HCT116 (cell line): ENCODE results near the gene PHKG2.

Experiments used
- ATF3 ChIP-seq: IDR thresholded peaks from 2 replicates; pipeline ENCODE4 v1.6.1; 2012
- CTCF ChIP-seq, 3 experiments: fragments of 200-600 bp in 1 of 3; sonication (generic) in 1 of 3; IDR thresholded peaks in 2 of 3; conservative IDR thresholded peaks in 1 of 3; 2 replicates each; pipeline ENCODE4 v1.5.1; 2012 to 2017; ENCODE audit warnings: low read depth in 2 of 3, low read length in 2 of 3, antibody characterized with exemption in 1 of 3, borderline replicate concordance in 1 of 3, control low read depth in 1 of 3, mild to moderate bottlenecking in 1 of 3, mixed read lengths in 1 of 3, mixed run types in 1 of 3, moderate library complexity in 1 of 3; ENCODE audit not compliant: insufficient read depth in 1 of 3
- EZH2 ChIP-seq: fragments of 200-600 bp; sonication (generic); IDR thresholded peaks from 2 replicates; pipeline ENCODE4 v1.6.1; 2017; ENCODE audit warnings: antibody characterized with exemption, mixed run types
- POLR2A ChIP-seq: IDR thresholded peaks from 2 replicates; pipeline ENCODE4 v1.7.0; 2011; ENCODE audit warnings: borderline replicate concordance; ENCODE audit not compliant: insufficient read depth, insufficient read length; ENCODE audit errors: extremely low read depth
- REST ChIP-seq: IDR thresholded peaks from 2 replicates; pipeline ENCODE4 v1.6.1; 2012; ENCODE audit warnings: low read depth
- ZBTB33 ChIP-seq: IDR thresholded peaks from 2 replicates; pipeline ENCODE4 v1.6.1; 2011; ENCODE audit warnings: mild to moderate bottlenecking, low read length, moderate library complexity; ENCODE audit not compliant: insufficient replicate concordance; ENCODE audit errors: extremely low read depth
- ZNF274 ChIP-seq: fragments of 200-500 bp; sonication (Bioruptor generic); IDR thresholded peaks from 2 replicates; pipeline ENCODE4 v1.6.1; 2014; ENCODE audit warnings: mild to moderate bottlenecking, low read depth, low read length, inconsistent platforms

GRCh38 chr16:30753596-30753995, 5.4 kb downstream of the PHKG2 start:
- TF ChIP-seq POLR2A (no peak), CTCF (IDR thresholded peaks at IDR 0.05 in 2 of 3, conservative IDR thresholded peaks at IDR 0.05 in 1 of 3; ENCODE audit: borderline replicate concordance in 1 of 3, insufficient read depth in 1 of 3, low read depth in 2 of 3, low read length in 2 of 3) (no peak), EZH2 (no peak), ZNF274 (no peak), ATF3 (no peak), ZBTB33 (no peak), REST (no peak)
